Kasumi-1 (cell line): ENCODE data around the gene BSDC1.

ENCODE experiments used
- DNase-seq, 2 experiments: peaks; one replicate each; lab custom pipeline; 2025; lab: John Stamatoyannopoulos, UW

Gene BSDC1

DNA sequence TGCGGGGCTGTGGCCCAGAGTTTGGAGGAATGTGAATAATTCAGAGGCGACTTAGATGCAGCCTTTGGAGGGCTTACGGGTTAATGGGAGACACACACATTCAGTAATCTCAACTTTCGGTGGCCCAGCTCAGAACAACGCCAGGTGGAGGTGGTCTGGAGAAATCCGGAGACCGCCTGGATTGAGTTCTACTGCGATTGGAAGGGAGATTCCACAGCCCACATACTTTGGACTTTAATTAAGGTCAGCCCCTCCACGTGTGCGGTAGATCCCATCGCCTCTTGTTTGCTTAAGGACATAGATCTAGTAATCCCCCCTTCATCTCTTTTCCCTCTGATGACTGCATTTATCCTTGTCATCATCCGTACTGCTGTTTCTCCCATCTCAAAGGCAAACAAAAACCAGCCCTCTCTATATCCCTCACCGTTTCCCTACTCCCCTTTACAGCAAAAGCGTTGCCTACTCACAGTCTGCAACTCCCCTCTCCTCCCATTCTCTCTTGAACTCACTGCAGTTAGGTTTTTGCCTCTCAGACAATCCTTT, 720 bp upstream of the BSDC1 start:
- DNase-seq: peak; percentile 33 to 41

GRCh38 chr1:32393832-32394140, 455 bp downstream of the BSDC1 start:
- peak in 1 of 2 experiments; percentile 34 for DNase-seq

- no peak for DNase-seq
Observed at GRCh38 chr1:32393136-32393535, 1.1 kb downstream of the BSDC1 start.

DNA sequence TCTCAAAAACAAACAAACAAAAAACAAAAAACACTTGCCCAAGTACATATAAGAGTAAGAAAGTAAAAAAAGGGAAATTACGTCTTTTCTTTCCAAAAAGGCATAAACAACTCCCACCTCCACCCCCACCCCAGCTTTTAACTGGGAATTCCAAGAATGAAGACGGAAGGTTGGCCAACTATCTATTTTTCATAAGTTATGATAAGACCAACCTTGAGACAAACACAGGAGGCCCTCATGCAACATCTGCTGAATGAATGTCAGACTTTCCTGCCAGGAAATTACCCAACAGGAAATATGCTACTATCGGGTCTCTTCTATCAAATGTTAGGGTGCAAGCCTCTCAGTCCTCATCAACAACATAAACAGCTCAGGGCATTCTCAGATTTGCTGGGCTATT, 1.9 kb downstream of the BSDC1 start:
- peak; percentile 10 to 29 for DNase-seq

GRCh38 chr1:32390904-32391870, 3.1 kb downstream of the BSDC1 start:
- peak; percentile 18 to 28 for DNase-seq

GRCh38 chr1:32388641-32389040, 5.6 kb downstream of the BSDC1 start:
- no peak for DNase-seq

- no peak for DNase-seq
Observed at GRCh38 chr1:32386676-32387392, 7.4 kb downstream of the BSDC1 start.

DNA sequence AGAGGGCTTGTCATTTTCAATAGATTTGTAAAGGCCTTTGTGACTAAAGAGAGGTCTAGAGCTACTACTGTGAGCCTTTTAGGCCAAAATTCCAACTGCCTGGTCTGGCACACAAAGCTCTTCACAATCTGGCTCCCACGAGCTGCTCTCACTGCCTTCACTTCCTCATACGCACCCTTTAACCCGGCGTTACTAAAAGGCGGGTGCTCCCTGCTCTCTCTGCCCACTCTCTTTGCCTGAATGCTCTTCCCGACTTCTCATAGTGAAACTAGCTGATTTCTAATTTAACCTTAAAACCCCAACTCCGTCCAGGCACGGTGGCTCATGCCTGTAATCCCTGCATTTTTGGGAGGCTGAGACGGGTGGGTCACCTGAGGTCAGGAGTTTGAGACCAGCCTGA, 14.2 kb downstream of the BSDC1 start:
- DNase-seq: no peak

- DNase-seq: no peak
Observed at GRCh38 chr1:32377541-32378220, 16.6 kb downstream of the BSDC1 start.

- no peak for DNase-seq
Observed at GRCh38 chr1:32376199-32376598, 18.0 kb downstream of the BSDC1 start.

DNA sequence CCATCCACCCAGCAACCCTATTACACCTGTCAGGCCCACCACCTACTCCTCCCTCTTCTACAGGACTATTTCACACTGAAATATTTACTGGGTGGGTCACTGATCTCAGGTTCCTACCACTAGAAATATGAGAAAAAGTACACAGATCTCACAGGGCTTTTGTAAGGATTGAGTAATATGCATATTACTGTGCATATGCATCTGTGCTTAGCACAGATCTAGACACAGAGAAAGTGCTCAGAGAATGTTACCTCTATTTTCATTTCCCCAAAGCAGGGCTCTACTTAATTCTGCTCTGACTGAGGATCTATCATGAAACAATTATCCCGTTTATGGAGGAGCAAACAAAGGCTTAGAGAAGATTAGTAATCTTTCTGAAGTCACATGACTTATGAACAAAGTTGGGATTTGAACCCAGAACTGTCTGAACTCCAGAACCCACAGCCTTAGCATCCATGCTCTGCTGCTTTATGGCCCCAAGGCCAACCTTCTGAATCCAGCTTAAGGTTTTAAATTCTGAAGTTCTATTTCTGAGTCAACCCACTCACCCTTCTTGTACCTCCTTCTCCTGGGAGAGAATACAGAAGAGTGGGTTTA, 20.1 kb downstream of the BSDC1 start:
- DNase-seq: no peak

DNA sequence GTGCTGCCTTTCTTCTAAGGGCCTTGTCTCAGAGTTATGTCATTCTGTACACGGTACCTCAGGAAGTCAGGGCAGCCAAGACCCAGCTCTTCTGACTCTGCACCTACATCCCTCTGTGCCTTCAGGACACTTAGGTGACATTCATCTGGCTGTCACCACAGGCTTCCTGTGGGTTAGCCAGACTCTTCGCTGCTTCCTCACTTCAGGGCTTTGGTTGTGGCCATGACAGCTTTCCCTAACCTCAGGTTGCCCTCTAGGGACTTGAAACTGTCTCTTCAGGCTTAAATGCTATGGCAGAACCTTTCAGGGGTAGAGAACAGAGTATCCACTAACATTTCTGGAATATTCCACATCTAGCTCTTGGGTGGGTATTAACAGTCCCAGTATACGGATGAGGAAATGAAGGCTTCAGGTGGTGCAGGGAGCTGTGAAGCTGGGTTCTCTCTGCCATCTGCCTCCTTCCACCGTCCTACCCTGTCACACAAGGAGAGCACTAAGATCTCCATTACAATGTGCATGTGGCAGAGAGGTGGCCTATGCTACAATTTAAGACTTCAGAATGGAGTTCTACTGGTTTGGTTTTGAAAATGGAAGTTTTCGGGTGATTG, 22.0 kb downstream of the BSDC1 start:
- DNase-seq: peak; percentile 84 to 87

- DNase-seq: no peak
Observed at GRCh38 chr1:32367912-32368635, 26.2 kb downstream of the BSDC1 start.

DNA sequence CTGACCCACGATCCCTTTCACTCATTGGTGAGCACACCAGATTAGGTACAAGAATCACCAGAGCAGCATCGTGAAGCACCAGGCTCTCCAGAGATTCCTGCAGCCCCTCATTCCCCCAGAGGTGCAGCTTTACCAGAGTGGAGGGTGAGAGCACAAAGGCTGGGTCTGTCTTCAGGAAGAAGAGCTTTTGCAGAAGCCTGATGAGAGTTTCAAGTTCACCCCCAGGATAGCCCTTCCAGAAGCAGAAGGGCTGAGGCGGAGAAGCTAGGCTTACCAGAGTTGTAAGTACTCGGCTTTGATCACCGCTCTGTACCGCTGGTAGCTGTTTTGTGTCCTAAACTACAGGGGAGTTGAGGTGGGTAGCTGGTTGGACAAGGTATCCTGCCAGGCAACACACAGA, 28.8 kb downstream of the BSDC1 start:
- DNase-seq: no peak

GRCh38 chr1:32364836-32365235, 29.4 kb downstream of the BSDC1 start:
- DNase-seq: no peak

DNA sequence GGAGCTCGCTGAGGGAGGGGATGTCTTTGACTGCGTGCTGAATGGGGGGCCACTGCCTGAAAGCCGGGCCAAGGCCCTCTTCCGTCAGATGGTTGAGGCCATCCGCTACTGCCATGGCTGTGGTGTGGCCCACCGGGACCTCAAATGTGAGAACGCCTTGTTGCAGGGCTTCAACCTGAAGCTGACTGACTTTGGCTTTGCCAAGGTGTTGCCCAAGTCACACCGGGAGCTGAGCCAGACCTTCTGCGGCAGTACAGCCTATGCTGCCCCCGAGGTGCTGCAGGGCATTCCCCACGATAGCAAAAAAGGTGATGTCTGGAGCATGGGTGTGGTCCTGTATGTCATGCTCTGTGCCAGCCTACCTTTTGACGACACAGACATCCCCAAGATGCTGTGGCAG, 30.5 kb downstream of the BSDC1 start:
- no peak for DNase-seq

- DNase-seq: no peak
Observed at GRCh38 chr1:32362474-32363313, 31.5 kb downstream of the BSDC1 start, which contains the start of the genes FAM229A and TSSK3. TSS of gene FAM229A (minus strand) at chr1:32362485. CDS start at chr1:32362091, 394 bp downstream. TSS of gene TSSK3 (plus strand) at chr1:32362539. CDS start at chr1:32362702, 163 bp downstream.

GRCh38 chr1:32361674-32362473, 32.4 kb downstream of the BSDC1 start:
- DNase-seq: no peak

- no peak for DNase-seq
Observed at GRCh38 chr1:32361308-32361673, 33.0 kb downstream of the BSDC1 start.
